Endothelial cell of umbilical vein (primary cell): Measurements from ENCODE around the gene MINDY4. TPM values are rescaled to one million over a fixed set of nuclear protein-coding genes. Genes with fewer than 3 reads are reported as not detected.

Experiments
- BruUV-seq: library from RNA; stranded (reverse); fragments of 400-500 nt; replicated peaks from 2 replicates; lab custom pipeline; 2021; lab: Mats Ljungman, UMichigan
- CTCF ChIA-PET: fragments of 300-600, 350-600 bp; sonication (Branson Sonifier 250); formaldehyde crosslinking; loops from one replicate; lab custom pipeline; 2021; ENCODE audit warnings: antibody characterized with exemption, inconsistent platforms; lab: Charles Lee
- POLR2A ChIA-PET: fragments of 300-600, 350-600 bp; sonication (Branson Sonifier 250); formaldehyde crosslinking; loops from one replicate; lab custom pipeline; 2021; ENCODE audit warnings: antibody characterized with exemption, inconsistent platforms; lab: Charles Lee
- DNase-seq: peaks from one replicate; pipeline ENCODE4 v3.0.0-alpha.2; 2011; ENCODE audit warnings: low read depth, low spot score
- FAIRE-seq: peaks from 2 replicates; lab custom pipeline; 2011; peaks lifted over from hg19 to GRCh38; lab: Jason Lieb, UNC
- H2AFZ ChIP-seq: 2 replicates; pipeline ENCODE4 v1.6.0; 2012; ENCODE audit warnings: low read depth, low read length, control low read depth, inconsistent platforms
- H3K27ac ChIP-seq: 2 replicates; pipeline ENCODE4 v1.5.1; 2011; ENCODE audit warnings: low read depth, mild to moderate bottlenecking, control low read depth, low read length, moderate library complexity; ENCODE audit not compliant: insufficient read depth
- H3K27me3 ChIP-seq, 2 experiments: 2 replicates each; pipeline versions ENCODE4 v1.6.0 to v1.6.1; 2011; ENCODE audit warnings: low read length in 2 of 2, mixed read lengths in 1 of 2; ENCODE audit not compliant: control insufficient read depth in 2 of 2, insufficient read depth in 2 of 2
- H3K36me3 ChIP-seq, 2 experiments: 2 replicates in 1 of 2; 3 replicates in 1 of 2; pipeline ENCODE4 v1.5.1; 2011; ENCODE audit warnings: low read length in 2 of 2, mild to moderate bottlenecking in 1 of 2, moderate library complexity in 1 of 2; ENCODE audit not compliant: control insufficient read depth in 2 of 2, insufficient read depth in 2 of 2; ENCODE audit errors: extremely low read depth in 1 of 2
- H3K4me1 ChIP-seq: 3 replicates; pipeline ENCODE4 v1.5.1; 2011; ENCODE audit warnings: mild to moderate bottlenecking, low read length; ENCODE audit not compliant: control insufficient read depth, insufficient read depth; ENCODE audit errors: extremely low read depth
- H3K4me2 ChIP-seq: 2 replicates; pipeline ENCODE4 v1.6.1; 2011; ENCODE audit warnings: low read length, control low read depth, mixed read lengths; ENCODE audit not compliant: insufficient read depth
- H3K4me3 ChIP-seq, 3 experiments: fragments of 200-600 bp in 1 of 3; sonication (generic), shearing (Covaris generic) in 1 of 3; replicated peaks in 1 of 3; 2 replicates each; pipeline ENCODE4 v1.5.1; 2011 to 2016; ENCODE audit warnings: control low read depth in 3 of 3, low read length in 3 of 3, mild to moderate bottlenecking in 2 of 3, inconsistent platforms in 1 of 3, low read depth in 1 of 3, moderate library complexity in 1 of 3; ENCODE audit not compliant: insufficient read depth in 1 of 3
- H3K79me2 ChIP-seq: 2 replicates; pipeline ENCODE4 v1.6.0; 2012; ENCODE audit warnings: low read length, inconsistent platforms; ENCODE audit not compliant: control insufficient read depth, insufficient read depth
- H3K9ac ChIP-seq: replicated peaks from 2 replicates; pipeline ENCODE3; 2011; ENCODE audit warnings: low read length, control low read depth; ENCODE audit not compliant: insufficient read depth; ENCODE audit errors: extremely low read depth
- H3K9me1 ChIP-seq: replicated peaks from 3 replicates; pipeline ENCODE4 v1.6.0; 2011; ENCODE audit warnings: mild to moderate bottlenecking, low read length; ENCODE audit not compliant: control insufficient read depth, insufficient read depth; ENCODE audit errors: extremely low read depth
- H3K9me3 ChIP-seq: replicated peaks from 2 replicates; pipeline ENCODE4 v1.5.1; 2012; ENCODE audit warnings: low read length, inconsistent platforms; ENCODE audit not compliant: control insufficient read depth, insufficient read depth
- H4K20me1 ChIP-seq: replicated peaks from 2 replicates; pipeline ENCODE3; 2011; ENCODE audit warnings: mild to moderate bottlenecking, low read length; ENCODE audit not compliant: control insufficient read depth, insufficient read depth; ENCODE audit errors: extremely low read depth
- EZH2 ChIP-seq: IDR thresholded peaks from 2 replicates; pipeline ENCODE4 v1.6.1; 2012; ENCODE audit warnings: borderline replicate concordance, low read depth, mild to moderate bottlenecking, moderate library complexity, low read length, inconsistent platforms; ENCODE audit not compliant: severe bottlenecking
- FOS ChIP-seq: IDR thresholded peaks from 2 replicates; pipeline ENCODE4 v1.6.1; 2011; ENCODE audit warnings: mild to moderate bottlenecking, low read length, moderate library complexity, borderline replicate concordance; ENCODE audit not compliant: insufficient read depth
- GATA2 ChIP-seq: IDR thresholded peaks from 2 replicates; pipeline ENCODE4 v1.7.0; 2011; ENCODE audit warnings: low read depth, mild to moderate bottlenecking, moderate library complexity, mixed read lengths, low read length; ENCODE audit not compliant: insufficient read length, insufficient read depth
- JUN ChIP-seq: IDR thresholded peaks from 2 replicates; pipeline ENCODE4 v1.6.1; 2011; ENCODE audit warnings: borderline replicate concordance, low read depth; ENCODE audit not compliant: insufficient read length, insufficient read depth
- MYC ChIP-seq: IDR thresholded peaks from one replicate; pipeline ENCODE4 v1.6.1; 2011; ENCODE audit warnings: mild to moderate bottlenecking, low read depth, low read length
- POLR2A ChIP-seq: IDR thresholded peaks from 2 replicates; pipeline ENCODE4 v1.6.1; 2012; ENCODE audit warnings: low read depth, mild to moderate bottlenecking, control low read depth, low read length
- POLR2AphosphoS5 ChIP-seq: IDR thresholded peaks from 2 replicates; pipeline ENCODE4 v1.6.1; 2012; ENCODE audit warnings: low read depth, mild to moderate bottlenecking, control low read depth, low read length, moderate library complexity; ENCODE audit not compliant: insufficient read depth
- dilution Hi-C: fragments of 300-500 bp; cut with MboI; formaldehyde crosslinking; loops from one replicate; pipeline ENCODE4 v1.15.0; 2019; ENCODE audit warnings: low sequenced_read_pairs; ENCODE audit not compliant: extremely low pct_ligation_motif_present
- intact Hi-C: fragments of 100-400 bp; cut with micrococcal nuclease; formaldehyde crosslinking; loops from one replicate; pipeline ENCODE4 v1.10.0; 2022
- polyA plus RNA-seq, 4 experiments: library from polyadenylated mRNA; depleted of rRNA in 3 of 4; stranded (reverse) in 3 of 4; unstranded in 1 of 4; fragments of >200 nt; gene quantifications; 2 replicates each; pipeline versions ENCODE4 v1.2.1 to v1.2.3, GENCODE V29; 2011 to 2012; ENCODE audit warnings: missing spikeins in 1 of 4
- total RNA-seq: library from RNA; stranded (reverse); gene quantifications from 2 replicates; pipeline ENCODE4 v1.2.3, GENCODE V29; 2021
- TF ChIP-seq, protein P1 (sequence below): IDR thresholded peaks from 2 replicates; pipeline ENCODE4 v1.6.1; 2011; ENCODE audit not compliant: insufficient read depth, insufficient read length
- TF ChIP-seq, protein P2 (sequence below), 2 donors: IDR thresholded peaks; 1 replicate in 1 of 2; 2 replicates in 1 of 2; pipeline ENCODE4 v1.5.1; 2011; ENCODE audit warnings: low read length in 2 of 2, mild to moderate bottlenecking in 2 of 2, moderate library complexity in 2 of 2, control low read depth in 1 of 2, inconsistent platforms in 1 of 2, low read depth in 1 of 2; ENCODE audit not compliant: insufficient read depth in 1 of 2; ENCODE audit errors: extremely low read depth in 1 of 2

The MINDY4 gene
- total and polyA plus RNA-seq, 2 donors (not counting 3 experiments of a cell fraction or from before 2014, with no cell fraction given) = 2.2 to 4.7 TPM

DNA sequence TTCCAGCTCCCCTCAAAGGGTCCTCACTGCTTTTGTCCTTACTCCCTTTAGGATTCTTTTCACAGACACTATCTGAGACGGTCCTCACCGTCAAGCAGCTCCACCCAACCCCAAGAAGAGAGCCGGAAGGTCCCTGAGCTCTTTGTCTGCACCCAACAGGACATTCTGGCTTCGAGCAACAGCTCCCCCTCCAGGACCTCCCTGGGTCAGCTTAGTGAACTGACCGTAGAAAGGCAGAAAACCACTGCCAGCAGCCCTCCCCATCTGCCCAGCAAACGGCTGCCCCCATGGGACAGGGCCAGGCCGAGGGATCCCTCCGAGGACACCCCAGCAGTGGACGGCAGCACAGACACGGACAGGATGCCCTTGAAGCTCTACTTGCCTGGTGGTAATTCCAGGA lies 19.9 kb downstream of the MINDY4 start:
- CTCF ChIA-PET = interaction anchor here (0.7 to 2.0 kb wide), 5 partner anchors 8 to 343 kb away, joined by 3 to 9 read pairs (median 4); no protein-coding TSS in a partner anchor

More for the DNA sequence above, 19.9 kb downstream of the MINDY4 start:
- no peak for FAIRE-seq
- dilution Hi-C loops = no loop called here
- no peak for DNase-seq
- no peak for TF ChIP-seq FOS
- TF ChIP-seq GATA2 = no peak
- TF ChIP-seq EZH2 = no peak
- no peak for TF ChIP-seq MYC
- TF ChIP-seq POLR2A = no peak
- TF ChIP-seq, protein P1, sequence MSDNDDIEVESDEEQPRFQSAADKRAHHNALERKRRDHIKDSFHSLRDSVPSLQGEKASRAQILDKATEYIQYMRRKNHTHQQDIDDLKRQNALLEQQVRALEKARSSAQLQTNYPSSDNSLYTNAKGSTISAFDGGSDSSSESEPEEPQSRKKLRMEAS = no peak
- TF ChIP-seq, protein P2, sequence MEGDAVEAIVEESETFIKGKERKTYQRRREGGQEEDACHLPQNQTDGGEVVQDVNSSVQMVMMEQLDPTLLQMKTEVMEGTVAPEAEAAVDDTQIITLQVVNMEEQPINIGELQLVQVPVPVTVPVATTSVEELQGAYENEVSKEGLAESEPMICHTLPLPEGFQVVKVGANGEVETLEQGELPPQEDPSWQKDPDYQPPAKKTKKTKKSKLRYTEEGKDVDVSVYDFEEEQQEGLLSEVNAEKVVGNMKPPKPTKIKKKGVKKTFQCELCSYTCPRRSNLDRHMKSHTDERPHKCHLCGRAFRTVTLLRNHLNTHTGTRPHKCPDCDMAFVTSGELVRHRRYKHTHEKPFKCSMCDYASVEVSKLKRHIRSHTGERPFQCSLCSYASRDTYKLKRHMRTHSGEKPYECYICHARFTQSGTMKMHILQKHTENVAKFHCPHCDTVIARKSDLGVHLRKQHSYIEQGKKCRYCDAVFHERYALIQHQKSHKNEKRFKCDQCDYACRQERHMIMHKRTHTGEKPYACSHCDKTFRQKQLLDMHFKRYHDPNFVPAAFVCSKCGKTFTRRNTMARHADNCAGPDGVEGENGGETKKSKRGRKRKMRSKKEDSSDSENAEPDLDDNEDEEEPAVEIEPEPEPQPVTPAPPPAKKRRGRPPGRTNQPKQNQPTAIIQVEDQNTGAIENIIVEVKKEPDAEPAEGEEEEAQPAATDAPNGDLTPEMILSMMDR (IDR thresholded peaks at IDR 0.05; ENCODE audit: extremely low read depth in 1 of 2, insufficient read depth in 1 of 2, low read depth in 1 of 2, low read length in 2 of 2) = no peak
- no peak for TF ChIP-seq POLR2AphosphoS5
- no peak for TF ChIP-seq JUN
- Histone ChIP-seq H3K27ac (no peak overlapping the region), H3K4me1 (peaks cover 14% of the 10 kb centered on the region), H3K9ac (no peak overlapping the region), H2AFZ (no peak overlapping the region), H3K27me3 (no peaks in the 10 kb centered on the region), H3K9me3 (no peaks in the 10 kb centered on the region), H4K20me1 (no peaks in the 10 kb centered on the region), H3K4me2 (no peak overlapping the region), H3K36me3 (peaks cover 0 to 3% of the 10 kb centered on the region in 2 experiments), H3K9me1 (no peaks in the 10 kb centered on the region), H3K4me3 (no peak overlapping the region), H3K79me2 (no peaks in the 10 kb centered on the region)
- POLR2A ChIA-PET = no interaction called here
- intact Hi-C loops = no loop called here
- BruUV-seq = no TSS peak
